SW 1271 (cell line): Measurements from ENCODE around the gene SMIM35.

Experiments
- DNase-seq, 2 experiments: peaks; one replicate each; lab custom pipeline; 2025; lab: John Stamatoyannopoulos, UW

SMIM35 gene

DNA sequence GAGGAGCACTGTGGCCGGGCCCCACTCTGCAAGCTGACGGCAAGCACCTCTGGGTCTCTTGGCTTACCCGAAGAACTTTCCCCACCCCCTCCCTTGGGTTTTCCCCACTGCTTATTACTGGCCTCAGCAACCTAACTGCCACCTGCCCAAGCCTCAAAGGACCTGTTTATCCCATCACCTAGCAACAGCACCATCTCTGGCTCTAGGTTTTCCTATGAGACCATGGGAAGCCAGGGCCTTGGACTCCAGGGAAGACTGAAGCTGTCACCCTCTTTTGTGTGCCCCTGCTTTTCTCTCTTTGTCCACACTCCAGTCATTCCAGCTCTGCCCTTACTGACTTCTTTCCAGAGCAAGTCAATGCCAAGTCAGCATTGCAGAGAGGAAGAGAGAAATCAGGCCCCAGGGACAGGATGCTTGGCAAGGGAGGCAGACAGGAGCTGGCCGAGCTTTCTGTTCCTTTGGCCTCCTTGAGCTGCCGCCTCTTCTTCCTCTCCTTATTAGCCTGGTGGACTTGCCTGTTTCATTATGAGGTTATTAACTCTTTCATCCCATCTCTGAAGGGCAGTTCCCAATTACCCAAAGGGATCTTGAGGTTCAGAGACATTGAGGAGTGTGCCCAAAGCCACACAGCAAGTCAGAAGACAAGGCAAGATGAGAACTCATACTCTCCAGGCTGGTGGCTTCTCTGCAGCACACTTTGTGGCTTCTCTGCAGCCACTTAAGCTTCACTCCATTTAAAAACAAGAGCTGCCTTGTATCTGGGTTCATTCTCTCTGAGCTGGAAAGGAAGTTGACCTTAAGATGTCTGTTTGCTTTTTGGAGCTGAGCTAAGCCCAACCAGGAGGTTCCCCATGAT lies at the start of gene SMIM35:
Gene SMIM35, minus strand, starts transcription at position 51 of the 856 bp plus-strand sequence. CDS start 206 bp downstream, outside the sequence.
- DNase-seq, result no peak

DNA sequence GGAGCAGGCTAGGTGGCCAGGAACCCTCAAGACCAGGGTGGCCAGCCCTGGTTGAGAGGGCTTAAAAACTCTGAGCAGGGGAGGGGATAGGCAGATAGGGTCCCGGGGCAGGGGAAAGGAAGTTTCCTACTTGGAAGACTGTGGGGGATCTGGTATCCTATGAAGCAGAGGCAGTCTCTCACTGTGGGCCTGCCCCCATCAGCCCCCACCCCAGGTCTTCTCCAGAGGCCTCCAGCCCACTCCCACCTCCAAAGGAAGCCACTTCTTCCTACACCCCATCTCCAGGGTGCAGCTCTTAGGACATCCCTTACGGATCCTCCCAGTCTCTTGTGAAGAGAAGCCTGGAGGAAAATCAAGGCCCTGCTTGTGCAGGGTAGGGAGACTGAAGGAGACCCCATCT lies 49.6 kb upstream of the SMIM35 start:
- no peak for DNase-seq

- no peak for DNase-seq
These were observed 49.0 kb upstream of the SMIM35 start for GRCh38 chr11:118135796-118136165.

- DNase-seq, result no peak
These were observed 48.5 kb upstream of the SMIM35 start for GRCh38 chr11:118135051-118135795.

DNA sequence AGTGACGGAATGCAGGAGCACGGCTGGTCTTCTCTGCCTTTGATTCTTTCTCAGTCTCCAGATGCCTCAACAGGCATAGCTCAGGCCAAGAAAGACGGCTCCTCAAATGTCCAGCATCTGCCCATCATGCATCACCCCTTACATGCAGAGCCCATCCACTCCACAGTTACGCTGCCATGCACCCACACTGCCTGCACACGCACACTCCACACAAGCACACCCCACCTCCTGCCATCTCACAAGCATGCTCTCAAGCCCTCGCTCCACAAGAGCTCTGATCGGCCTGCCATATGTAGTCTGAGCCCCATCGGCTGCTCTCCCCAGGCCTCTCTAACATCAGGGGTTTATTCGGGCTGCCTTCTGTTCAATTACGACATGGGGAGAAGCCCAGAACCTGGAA lies 47.1 kb upstream of the SMIM35 start:
- no peak for DNase-seq

DNA sequence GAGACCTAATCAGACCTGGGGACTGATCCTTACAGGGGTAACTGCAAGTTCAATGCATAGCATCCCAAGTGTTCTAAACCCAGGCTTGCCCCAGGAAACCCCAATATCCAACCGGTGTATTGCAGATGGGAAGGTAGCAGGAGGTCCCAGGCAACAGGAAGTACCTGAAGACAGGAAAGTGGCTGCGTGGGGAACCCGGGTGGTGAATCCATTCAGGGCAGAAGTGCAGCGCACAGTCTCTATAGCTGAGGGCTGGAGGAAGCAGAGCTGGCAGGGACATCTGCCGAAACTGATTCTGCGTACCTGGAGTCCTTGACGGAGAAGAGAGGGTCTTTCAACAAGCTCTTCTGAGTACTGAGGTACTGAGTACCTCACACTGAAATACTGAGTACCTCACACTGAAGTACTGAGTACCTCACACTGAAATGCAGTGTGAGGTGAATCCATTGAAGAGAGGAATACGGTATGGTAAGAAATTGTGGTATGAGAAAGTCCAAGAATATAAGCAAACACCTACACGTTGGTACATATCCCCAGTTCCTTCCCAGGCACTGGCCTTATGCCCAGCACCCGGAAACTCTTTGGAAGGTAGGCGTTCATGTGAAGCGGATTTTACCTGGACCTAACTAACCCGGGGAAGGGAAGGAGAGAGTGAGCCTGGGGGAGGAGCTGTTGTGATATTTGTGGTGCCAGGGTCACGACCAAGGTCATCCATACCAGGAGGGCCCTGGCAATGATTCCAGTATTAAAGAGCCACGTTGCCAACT lies 45.8 kb upstream of the SMIM35 start:
- no peak for DNase-seq

GRCh38 chr11:118129471-118130172 lies 42.9 kb upstream of the SMIM35 start:
- DNase-seq, result no peak

GRCh38 chr11:118128721-118129470 lies 42.1 kb upstream of the SMIM35 start:
- DNase-seq, result no peak

DNA sequence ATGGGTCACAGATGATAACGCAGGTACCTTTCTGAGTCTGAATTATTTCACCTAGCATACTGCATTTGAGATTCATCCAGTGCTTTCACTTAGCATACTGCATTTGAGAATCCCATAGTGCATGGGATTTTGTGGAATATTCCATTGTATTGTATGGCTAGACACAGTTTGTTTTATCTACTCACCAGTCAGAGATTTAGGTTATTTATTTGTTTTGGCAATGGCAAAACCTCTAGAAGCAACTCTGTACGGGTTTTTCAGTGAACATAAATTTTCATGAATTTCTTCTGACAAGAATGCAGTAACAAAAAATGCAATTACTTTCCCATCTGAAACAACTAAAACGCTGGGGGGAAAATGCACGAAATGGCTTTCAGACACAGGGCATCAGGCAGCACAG lies 41.5 kb upstream of the SMIM35 start:
- no peak for DNase-seq

DNA sequence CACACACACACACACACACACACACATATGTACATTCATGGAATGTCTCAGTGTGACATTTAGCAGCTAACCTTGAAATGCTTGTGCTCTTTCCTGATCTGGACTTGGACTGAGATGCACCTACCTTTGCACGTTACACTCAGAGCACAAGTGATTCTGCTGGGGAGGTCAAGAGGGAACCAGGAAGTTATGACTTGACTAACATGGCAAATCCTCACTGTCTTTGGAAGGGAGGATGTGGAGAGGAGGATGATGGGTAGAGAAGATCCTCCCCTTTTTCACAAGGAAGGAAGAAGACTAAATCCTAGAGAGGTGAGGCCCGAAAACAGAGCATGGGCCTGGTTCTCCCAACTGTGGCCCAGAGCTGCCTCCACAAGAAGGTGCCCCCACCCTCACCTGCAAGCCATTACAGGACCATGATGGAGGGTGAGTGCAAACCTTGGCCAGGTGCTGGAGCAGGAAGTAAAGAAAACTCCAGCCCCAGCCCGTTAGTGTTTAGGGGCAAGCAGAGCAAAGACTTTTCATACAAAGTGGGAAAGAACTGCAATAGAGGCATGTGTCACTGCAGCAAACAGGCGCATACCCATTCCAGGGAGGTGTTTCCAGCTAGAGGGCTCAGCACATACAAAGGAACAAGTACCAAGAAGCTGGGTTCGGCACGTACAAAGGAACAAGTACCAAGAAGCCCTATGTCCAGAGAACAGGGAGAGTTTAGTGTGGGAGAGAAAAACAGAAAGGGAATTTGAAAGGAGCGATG lies 39.5 kb upstream of the SMIM35 start:
- DNase-seq, result no peak

- no peak for DNase-seq
These were observed 38.3 kb upstream of the SMIM35 start for GRCh38 chr11:118124929-118125535.

DNA sequence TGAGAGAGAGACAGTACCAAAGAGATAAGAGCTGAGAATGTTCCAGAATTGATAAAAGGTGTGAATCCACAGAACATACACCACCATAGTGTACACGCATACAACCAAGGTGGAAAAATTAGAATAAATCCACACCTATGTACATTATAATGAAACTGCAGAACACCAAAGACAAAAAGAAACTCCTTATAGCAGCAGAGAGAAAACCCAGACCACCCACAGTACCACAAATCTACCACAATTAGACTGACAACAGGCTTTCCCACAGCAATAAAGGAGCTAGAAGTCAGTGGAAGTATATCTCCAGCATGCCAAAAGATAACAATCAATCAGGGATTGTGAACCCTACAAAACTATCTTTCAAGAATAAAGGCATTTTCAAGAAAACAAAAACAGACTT lies 34.0 kb upstream of the SMIM35 start:
- no peak for DNase-seq

DNA sequence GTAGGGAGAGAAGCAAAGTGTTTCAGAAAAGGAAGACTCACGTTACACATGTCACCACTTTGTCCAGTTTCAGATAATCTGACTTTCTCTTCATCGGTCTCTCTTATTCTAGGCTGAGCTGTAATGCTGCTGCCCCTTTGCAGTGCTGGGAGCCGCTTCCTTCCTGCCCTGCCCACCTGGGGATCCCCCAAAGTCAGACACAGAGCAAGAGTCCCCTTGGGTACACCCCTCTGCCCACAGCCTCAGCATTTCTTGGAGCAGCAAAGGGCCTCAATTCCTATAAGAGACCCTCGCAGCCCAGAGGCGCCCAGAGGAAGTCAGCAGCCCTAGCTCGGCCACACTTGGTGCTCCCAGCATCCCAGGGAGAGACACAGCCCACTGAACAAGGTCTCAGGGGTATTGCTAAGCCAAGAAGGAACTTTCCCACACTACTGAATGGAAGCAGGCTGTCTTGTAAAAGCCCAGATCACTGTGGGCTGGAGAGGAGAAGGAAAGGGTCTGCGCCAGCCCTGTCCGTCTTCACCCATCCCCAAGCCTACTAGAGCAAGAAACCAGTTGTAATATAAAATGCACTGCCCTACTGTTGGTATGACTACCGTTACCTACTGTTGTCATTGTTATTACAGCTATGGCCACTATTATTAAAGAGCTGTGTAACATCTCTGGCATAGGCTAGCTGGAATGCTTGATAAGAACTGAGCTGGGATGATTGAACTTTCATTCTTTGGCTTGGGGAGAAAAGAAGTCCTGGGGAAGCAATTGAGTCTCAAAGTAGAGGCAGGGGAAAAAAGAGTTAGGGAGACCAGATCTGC lies 31.2 kb upstream of the SMIM35 start:
- no peak for DNase-seq

- no peak for DNase-seq
These were observed 28.3 kb upstream of the SMIM35 start for GRCh38 chr11:118115048-118115447.

DNA sequence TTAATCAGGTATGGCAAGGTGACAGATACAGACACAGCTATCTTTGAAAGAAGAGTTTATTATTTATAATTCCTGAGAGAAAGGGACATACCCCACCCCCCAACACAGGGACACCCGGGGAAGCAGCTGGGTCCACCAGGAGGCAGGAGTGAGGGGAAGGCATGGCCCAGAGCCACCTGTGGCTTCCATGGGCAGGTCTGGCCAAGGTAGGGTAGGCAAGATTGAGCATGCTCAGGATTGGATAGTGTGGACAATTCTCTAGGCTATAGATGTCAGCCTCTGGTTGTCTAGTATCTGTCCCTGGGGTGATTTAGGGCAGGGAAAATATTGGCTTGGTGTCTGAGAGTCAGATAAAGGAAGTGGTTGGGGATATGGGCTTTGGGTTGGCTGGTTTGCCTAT lies 27.5 kb upstream of the SMIM35 start:
- DNase-seq, result no peak

GRCh38 chr11:118112711-118113430 lies 26.1 kb upstream of the SMIM35 start:
- DNase-seq, result no peak

GRCh38 chr11:118111744-118112035 lies 24.9 kb upstream of the SMIM35 start:
- no peak for DNase-seq

- DNase-seq, result no peak
These were observed 24.4 kb upstream of the SMIM35 start for GRCh38 chr11:118111019-118111743.
